HEK293T (cell line): Measurements from ENCODE around the gene CBR3.

Source experiments
- CTCF ChIA-PET: fragments of 350-600 bp; formaldehyde crosslinking; extraction: SDS; loops from one replicate; lab custom pipeline; 2021; ENCODE audit warnings: antibody characterized with exemption, inconsistent platforms; lab: Yijun Ruan, JAX
- POLR2A ChIA-PET: fragments of 350-600 bp; formaldehyde crosslinking; extraction: SDS; loops from one replicate; lab custom pipeline; 2020; ENCODE audit warnings: antibody characterized with exemption, inconsistent platforms; lab: Yijun Ruan, JAX
- DNase-seq: peaks from one replicate; pipeline ENCODE4 v3.0.0; 2012; ENCODE audit warnings: mixed read lengths; ENCODE audit errors: extremely low spot score
- ARNT ChIP-seq: fragments of 450-650 bp; IDR thresholded peaks from 2 replicates; pipeline ENCODE4 v1.6.1; 2017; ENCODE audit warnings: mild to moderate bottlenecking
- BHLHE40 ChIP-seq: fragments of 450-650 bp; IDR thresholded peaks from 2 replicates; pipeline ENCODE4 v1.6.1; 2016; ENCODE audit warnings: mild to moderate bottlenecking, moderate library complexity, borderline replicate concordance
- CTBP1 ChIP-seq: fragments of 450-650 bp; IDR thresholded peaks from 2 replicates; pipeline ENCODE4 v1.6.1; 2016; ENCODE audit warnings: borderline replicate concordance
- ELF4 ChIP-seq: fragments of 450-650 bp; IDR thresholded peaks from 2 replicates; pipeline ENCODE4 v1.6.1; 2017; ENCODE audit warnings: antibody characterized with exemption
- FOXA1 ChIP-seq: fragments of 450-650 bp; IDR thresholded peaks from 2 replicates; pipeline ENCODE4 v1.6.1; 2016; ENCODE audit warnings: mild to moderate bottlenecking
- FOXK2 ChIP-seq: fragments of 450-650 bp; IDR thresholded peaks from 2 replicates; pipeline ENCODE4 v1.6.1; 2016; ENCODE audit warnings: mild to moderate bottlenecking
- FOXM1 ChIP-seq: fragments of 450-650 bp; IDR thresholded peaks from 2 replicates; pipeline ENCODE4 v1.6.1; 2017; ENCODE audit warnings: mild to moderate bottlenecking, borderline replicate concordance
- HDGF ChIP-seq: fragments of 450-650 bp; IDR thresholded peaks from 2 replicates; pipeline ENCODE4 v1.6.1; 2017; ENCODE audit warnings: antibody characterized with exemption, borderline replicate concordance
- L3MBTL2 ChIP-seq: fragments of 450-650 bp; conservative IDR thresholded peaks from 2 replicates; pipeline ENCODE4 v1.6.1; 2016; ENCODE audit warnings: mild to moderate bottlenecking
- LEF1 ChIP-seq: fragments of 450-650 bp; IDR thresholded peaks from 2 replicates; pipeline ENCODE4 v1.6.1; 2017; ENCODE audit warnings: mild to moderate bottlenecking, borderline replicate concordance
- NFRKB ChIP-seq: fragments of 450-650 bp; IDR thresholded peaks from 2 replicates; pipeline ENCODE4 v1.6.1; 2016; ENCODE audit warnings: mild to moderate bottlenecking, moderate library complexity
- SP1 ChIP-seq: fragments of 450-650 bp; IDR thresholded peaks from 2 replicates; pipeline ENCODE4 v1.6.1; 2017
- SUZ12 ChIP-seq: fragments of 450-650 bp; IDR thresholded peaks from 2 replicates; pipeline ENCODE4 v1.6.1; 2016; ENCODE audit warnings: mild to moderate bottlenecking
- TARDBP ChIP-seq: fragments of 450-650 bp; IDR thresholded peaks from 2 replicates; pipeline ENCODE4 v1.6.1; 2016
- ZNF384 ChIP-seq: fragments of 450-650 bp; IDR thresholded peaks from 2 replicates; pipeline ENCODE4 v1.6.1; 2016
- TF ChIP-seq, protein P1 (sequence below): fragments of 450-650 bp; IDR thresholded peaks from 2 replicates; pipeline ENCODE4 v1.6.1; 2016

Gene CBR3

DNA sequence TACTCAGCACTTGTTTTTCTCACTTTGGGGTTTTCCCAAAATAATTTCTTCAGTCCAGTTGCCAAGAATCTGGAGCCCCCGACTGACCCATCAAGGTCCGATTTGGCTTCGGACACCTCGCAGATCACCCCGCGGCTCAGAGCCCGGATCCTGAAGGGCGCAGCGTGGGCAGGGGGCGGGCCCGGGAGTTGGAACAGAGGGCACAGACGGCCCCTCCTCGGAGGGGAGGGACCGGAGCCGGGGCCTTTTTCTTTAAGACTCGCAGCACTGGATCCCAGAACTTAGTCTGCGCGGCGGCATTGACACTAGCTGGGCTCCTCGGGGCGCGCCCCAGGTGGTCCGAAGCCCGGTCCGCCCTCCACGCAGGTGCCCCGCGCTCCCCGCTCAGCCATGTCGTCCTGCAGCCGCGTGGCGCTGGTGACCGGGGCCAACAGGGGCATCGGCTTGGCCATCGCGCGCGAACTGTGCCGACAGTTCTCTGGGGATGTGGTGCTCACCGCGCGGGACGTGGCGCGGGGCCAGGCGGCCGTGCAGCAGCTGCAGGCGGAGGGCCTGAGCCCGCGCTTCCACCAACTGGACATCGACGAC, at the start of gene CBR3:
CBR3 (plus strand) TSS at position 277 of the 588 bp plus-strand sequence; CDS start at position 391, 114 bp downstream.
- TF ChIP-seq FOXM1 (no peak), SP1 (no peak), FOXK2 (no peak), SUZ12 (no peak), L3MBTL2 (peak; percentile 92)
- TF ChIP-seq, protein P1, sequence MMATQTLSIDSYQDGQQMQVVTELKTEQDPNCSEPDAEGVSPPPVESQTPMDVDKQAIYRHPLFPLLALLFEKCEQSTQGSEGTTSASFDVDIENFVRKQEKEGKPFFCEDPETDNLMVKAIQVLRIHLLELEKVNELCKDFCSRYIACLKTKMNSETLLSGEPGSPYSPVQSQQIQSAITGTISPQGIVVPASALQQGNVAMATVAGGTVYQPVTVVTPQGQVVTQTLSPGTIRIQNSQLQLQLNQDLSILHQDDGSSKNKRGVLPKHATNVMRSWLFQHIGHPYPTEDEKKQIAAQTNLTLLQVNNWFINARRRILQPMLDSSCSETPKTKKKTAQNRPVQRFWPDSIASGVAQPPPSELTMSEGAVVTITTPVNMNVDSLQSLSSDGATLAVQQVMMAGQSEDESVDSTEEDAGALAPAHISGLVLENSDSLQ, result no peak
- peak; percentile 39 for DNase-seq
- CTCF ChIA-PET, result no interaction called here
- POLR2A ChIA-PET, result interaction anchor here (1.6 kb wide), 2 partner anchors 20 to 21 kb away, joined by 3 read pairs; no protein-coding TSS in a partner anchor

DNA sequence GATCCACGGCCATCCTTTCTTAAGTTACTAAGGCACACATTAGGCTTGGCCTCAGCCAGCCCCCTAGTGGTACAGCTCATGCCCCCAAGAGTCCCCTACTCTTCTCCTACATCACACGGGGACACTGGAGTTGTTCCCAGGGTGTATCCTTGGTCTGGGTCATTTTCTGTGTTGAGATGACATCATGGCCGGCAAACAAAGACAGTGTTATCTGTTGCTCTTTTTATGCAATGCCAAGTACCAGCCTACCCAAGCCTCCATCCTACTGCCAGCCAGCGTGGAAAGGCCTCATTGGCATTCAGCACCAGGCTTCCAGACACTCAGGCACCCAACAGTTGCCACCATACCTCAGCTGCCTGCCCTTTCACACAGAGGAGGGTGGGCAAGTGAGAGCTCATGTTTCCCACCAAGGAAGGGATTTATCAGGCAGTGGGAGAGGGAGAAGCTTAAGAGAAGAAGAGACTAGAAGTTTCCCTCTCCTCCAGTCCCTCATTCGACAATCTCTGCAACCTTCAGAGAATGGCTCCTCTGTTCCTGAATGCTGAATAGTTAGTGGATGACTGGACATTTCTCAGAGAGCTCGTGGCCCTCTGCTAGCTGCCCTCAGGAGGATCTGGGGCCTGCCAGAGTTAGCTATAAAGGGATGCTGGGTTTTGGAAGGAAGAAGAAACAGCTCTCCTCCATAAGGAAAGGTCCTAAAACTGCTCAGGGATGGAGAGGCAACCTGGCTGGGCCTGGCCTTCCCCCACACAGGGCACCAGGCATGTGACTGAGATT, 47.3 kb upstream of the CBR3 start:
- no peak for DNase-seq
- no peak for TF ChIP-seq LEF1
- TF ChIP-seq FOXM1, result no peak
- TF ChIP-seq, protein P1, result no peak
- no peak for TF ChIP-seq L3MBTL2
- no peak for TF ChIP-seq NFRKB
- TF ChIP-seq HDGF, result no peak
- no peak for TF ChIP-seq FOXK2
- TF ChIP-seq BHLHE40, result no peak
- TF ChIP-seq FOXA1, result no peak
- no peak for TF ChIP-seq ZNF384
- no peak for TF ChIP-seq ARNT
- no peak for TF ChIP-seq TARDBP
- no peak for TF ChIP-seq CTBP1
- TF ChIP-seq SP1, result no peak
- TF ChIP-seq ELF4, result no peak
- no peak for TF ChIP-seq SUZ12
- ChIA-PET POLR2A (interaction anchor here (0.9 to 1.5 kb wide), 2 partner anchors 16 to 27 kb away, joined by 3 to 6 read pairs; partner anchors contain the start of gene SETD4), CTCF (interaction anchor here (0.5 to 1.5 kb wide), 3 partner anchors 14 to 994 kb away, joined by 3 to 4 read pairs (median 4); no protein-coding TSS in a partner anchor)

DNA sequence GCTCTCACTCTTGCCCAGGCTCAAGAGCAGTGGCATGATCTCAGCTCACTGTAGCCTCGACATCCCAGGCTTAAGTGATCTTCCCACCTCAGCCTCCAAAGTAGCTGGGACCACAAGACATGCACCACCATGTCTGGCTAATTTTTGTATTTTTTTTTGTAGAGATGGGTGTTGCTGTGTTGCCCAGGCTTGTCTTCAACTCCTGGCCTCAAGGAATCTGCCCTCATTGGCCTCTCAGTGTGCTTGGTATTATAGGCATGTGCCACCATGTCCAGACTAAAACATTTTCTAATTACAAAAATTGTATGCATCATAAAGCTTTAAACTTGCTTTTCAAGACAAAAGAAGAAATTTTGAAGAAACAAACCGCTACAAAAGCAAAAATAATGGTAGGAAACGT, 44.9 kb upstream of the CBR3 start:
- CTCF ChIA-PET, result interaction anchor here (0.7 kb wide), 1 partner anchor 13 kb away, joined by 3 read pairs; no protein-coding TSS in a partner anchor
- TF ChIP-seq FOXK2, result no peak
- no peak for TF ChIP-seq TARDBP
- no peak for TF ChIP-seq L3MBTL2
- no peak for TF ChIP-seq NFRKB
- TF ChIP-seq HDGF, result no peak
- no peak for TF ChIP-seq CTBP1
- no peak for TF ChIP-seq BHLHE40
- TF ChIP-seq, protein P1, result no peak
- TF ChIP-seq LEF1, result no peak
- no peak for TF ChIP-seq SUZ12
- TF ChIP-seq ELF4, result no peak
- no peak for TF ChIP-seq SP1
- no peak for TF ChIP-seq FOXA1
- no peak for TF ChIP-seq ZNF384

GRCh38 chr21:36092681-36093080, 42.2 kb upstream of the CBR3 start:
- DNase-seq, result no peak
- TF ChIP-seq TARDBP, result no peak
- no peak for TF ChIP-seq FOXK2
- no peak for TF ChIP-seq FOXM1
- TF ChIP-seq NFRKB, result no peak
- no peak for TF ChIP-seq SUZ12
- no peak for TF ChIP-seq LEF1
- TF ChIP-seq CTBP1, result no peak
- no peak for TF ChIP-seq ARNT
- no peak for TF ChIP-seq FOXA1
- TF ChIP-seq, protein P1, result no peak
- no peak for TF ChIP-seq ELF4
- TF ChIP-seq HDGF, result no peak
- no peak for TF ChIP-seq BHLHE40
- TF ChIP-seq SP1, result no peak
- no peak for TF ChIP-seq ZNF384
- no peak for TF ChIP-seq L3MBTL2
- CTCF ChIA-PET, result interaction anchor here (1.4 kb wide), 1 partner anchor 12 kb away, joined by 4 read pairs; no protein-coding TSS in a partner anchor
- POLR2A ChIA-PET, result no interaction called here

More for the DNA sequence above, 44.9 kb upstream of the CBR3 start:
- POLR2A ChIA-PET, result no interaction called here
- DNase-seq, result no peak

DNA sequence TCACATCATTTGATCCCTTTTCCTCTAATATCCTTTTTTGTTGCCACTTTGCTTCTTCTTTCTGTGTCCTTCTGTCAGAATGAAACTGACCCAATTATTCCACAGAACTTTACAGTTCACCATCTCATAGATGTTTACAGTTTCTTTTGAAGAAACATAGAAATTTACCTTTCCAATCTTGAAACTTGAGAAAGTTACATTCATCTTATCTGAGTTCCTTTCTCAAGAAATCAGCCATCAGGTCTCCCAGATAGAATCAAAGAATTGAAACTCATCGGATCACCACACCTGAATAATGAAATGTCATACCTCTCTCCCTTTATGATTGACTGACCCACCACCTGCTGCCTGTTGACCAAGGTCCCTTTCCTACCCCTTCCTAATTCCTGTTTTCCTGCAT, 41.4 kb upstream of the CBR3 start:
- TF ChIP-seq ELF4 (no peak), ARNT (no peak), FOXA1 (no peak), SUZ12 (no peak), CTBP1 (no peak), BHLHE40 (no peak), ZNF384 (no peak), LEF1 (no peak), NFRKB (no peak), SP1 (no peak)
- CTCF ChIA-PET, result no interaction called here
- no peak for DNase-seq
- POLR2A ChIA-PET, result no interaction called here
